ENCODE results near the gene CNR1. TPM values are rescaled to one million over a fixed set of nuclear protein-coding genes. Genes with fewer than 3 reads are reported as not detected.

Gene CNR1
- polyA plus RNA-seq, 1 of the 3 experiments (the other 2 are of a cell fraction): not detected

- H3K9ac ChIP-seq: no peak overlapping the region
- no peaks in the 10 kb centered on the region for H3K27me3 ChIP-seq (ENCODE audit: insufficient read depth)
- TF ChIP-seq POLR2AphosphoS5 (IDR thresholded peaks at IDR 0.05; ENCODE audit: low read depth, low read length) (no peak), RCOR1 (IDR thresholded peaks at IDR 0.05; ENCODE audit: low read length) (no peak), MEF2A (IDR thresholded peaks at IDR 0.05; ENCODE audit: borderline replicate concordance, low read depth) (no peak), EZH2phosphoT487 (IDR thresholded peaks at IDR 0.05; ENCODE audit: borderline replicate concordance, low read depth) (no peak), YY1 (IDR thresholded peaks at IDR 0.05; ENCODE audit: low read depth) (no peak), ZBTB33 (IDR thresholded peaks at IDR 0.05; ENCODE audit: borderline replicate concordance, low read depth) (no peak), FOXJ3 (CRISPR knock-in tag; IDR thresholded peaks at IDR 0.05) (no peak), REST (IDR thresholded peaks at IDR 0.05; ENCODE audit: low read depth, low read length) (no peak), RFX5 (IDR thresholded peaks at IDR 0.05; ENCODE audit: low read length) (no peak), EP300 (IDR thresholded peaks at IDR 0.05; ENCODE audit: borderline replicate concordance in 1 of 2, low read depth in 1 of 2, low read length in 1 of 2) (no peak), FOSL2 (IDR thresholded peaks at IDR 0.05; ENCODE audit: borderline replicate concordance, low read depth) (no peak), RXRA (IDR thresholded peaks at IDR 0.05; ENCODE audit: borderline replicate concordance, low read depth) (no peak), MXI1 (IDR thresholded peaks at IDR 0.05; ENCODE audit: low read depth, low read length) (no peak), CHD2 (IDR thresholded peaks at IDR 0.05; ENCODE audit: low read length, partially characterized antibody) (no peak), USF1 (IDR thresholded peaks at IDR 0.05; ENCODE audit: borderline replicate concordance, low read depth) (no peak), TAF1 (IDR thresholded peaks at IDR 0.05; ENCODE audit: borderline replicate concordance, low read depth, low read length) (no peak), TEAD4 (IDR thresholded peaks at IDR 0.05; ENCODE audit: borderline replicate concordance, insufficient read depth) (no peak)
- POLR2A ChIA-PET: no interaction called here
- 19% methylated on average over 4 of the region's 4 CpGs for WGBS (ENCODE audit: low lambda C conversion rate)
- H3F3A ChIP-seq (replicated peaks; ENCODE audit: insufficient read depth): no peaks in the 10 kb centered on the region
- no peak overlapping the region for H3K4me3 ChIP-seq (ENCODE audit: low read depth in 2 of 2, low read length in 1 of 2)
- no peak overlapping the region for H2AFZ ChIP-seq (ENCODE audit: low read depth)
- CTCF ChIA-PET: interaction anchor here (0.6 kb wide), 1 partner anchor 316 kb away, joined by 3 read pairs; no protein-coding TSS in a partner anchor
- no peaks in the 10 kb centered on the region for H4K20me1 ChIP-seq (ENCODE audit: insufficient read depth)
- no peak overlapping the region for H3K27ac ChIP-seq (ENCODE audit: low read depth in 2 of 2, low read length in 1 of 2)
- H3K4me1 ChIP-seq (ENCODE audit: control insufficient read depth in 1 of 2, insufficient read depth in 2 of 2, low read depth in 1 of 2, low read length in 1 of 2): no peaks in the 10 kb centered on the region
- no peaks in the 10 kb centered on the region for H3K9me3 ChIP-seq
- H3K4me2 ChIP-seq: no peak overlapping the region
- DNase-seq: no peak
- no peaks in the 10 kb centered on the region for H3K36me3 ChIP-seq (replicated peaks in 1 of 2; ENCODE audit: control insufficient read depth in 1 of 2, insufficient read depth in 2 of 2, low read length in 1 of 2)
- H3K9me2 ChIP-seq: no peaks in the 10 kb centered on the region
- H3K79me2 ChIP-seq (ENCODE audit: insufficient read depth): no peaks in the 10 kb centered on the region
Observed at GRCh38 chr6:88134575-88134974, 31.6 kb downstream of the CNR1 start.

Measured in SK-N-SH (cell line).